Activated naive CD4-positive, alpha-beta T cell treated with anti-CD3 and anti-CD28 coated beads for 36 hours (primary cell): ENCODE measurements around the gene TTC9C. TPM values are rescaled to one million over a fixed set of nuclear protein-coding genes. Genes with fewer than 3 reads are reported as not detected.
A peak's percentile ranks its signal among the peaks of the same experiment; 100 is the strongest.
"Not testable (repeated sequence)": the region's sequence is repeated elsewhere in the genome, so short reads cannot be mapped to it uniquely, and the experiment has no call there.

Experiments used
- CTCF ChIA-PET: fragments of 350-600 bp; sonication (Branson Sonifier 250); formaldehyde crosslinking; loops from one replicate; lab custom pipeline; 2021; ENCODE audit warnings: antibody characterized with exemption; lab: Charles Lee
- DNase-seq: peaks from one replicate; pipeline ENCODE4 v3.0.0-alpha.2; 2020
- H3K27ac Mint-ChIP-seq: one replicate; pipeline ENCODE4 v1.8.0; 2021; ENCODE audit warnings: mild to moderate bottlenecking, mixed read lengths
- H3K27me3 Mint-ChIP-seq: one replicate; pipeline ENCODE4 v1.8.0; 2021; ENCODE audit warnings: low read depth, mixed read lengths
- H3K36me3 Mint-ChIP-seq: one replicate; pipeline ENCODE4 v1.8.0; 2021; ENCODE audit warnings: low read depth, mixed read lengths
- H3K4me1 Mint-ChIP-seq: one replicate; pipeline ENCODE4 v1.8.0; 2021; ENCODE audit warnings: low read depth, mixed read lengths
- H3K4me3 Mint-ChIP-seq: one replicate; pipeline ENCODE4 v1.8.0; 2021; ENCODE audit warnings: mild to moderate bottlenecking, moderate library complexity, mixed read lengths
- H3K9me3 Mint-ChIP-seq: one replicate; pipeline ENCODE4 v1.8.0; 2021; ENCODE audit warnings: mixed read lengths
- intact Hi-C: fragments of 100-400 bp; cut with micrococcal nuclease; formaldehyde crosslinking; loops from one replicate; pipeline ENCODE4 v1.15.1; 2023
- total RNA-seq, 2 experiments: library from RNA; stranded (reverse); gene quantifications; one replicate each; pipeline ENCODE4 v1.2.3, GENCODE V29; 2021

TTC9C gene
- total RNA-seq, 2 experiments from 2014 or later: 46.6 to 49.5 TPM

- no peak for DNase-seq
- Mint-ChIP-seq H3K4me1 (peaks cover 15% of the 10 kb centered on the region), H3K4me3 (no peak overlapping the region), H3K36me3 (peaks cover 14% of the 10 kb centered on the region), H3K9me3 (no peaks in the 10 kb centered on the region), H3K27ac (no peak overlapping the region), H3K27me3 (no peaks in the 10 kb centered on the region)
- intact Hi-C loops: no loop called here
- CTCF ChIA-PET: no interaction called here
Measured at GRCh38 chr11:62702246-62702645, 26.0 kb upstream of the TTC9C start.

- H3K9me3 Mint-ChIP-seq, intact Hi-C loops, DNase-seq, H3K4me3 Mint-ChIP-seq, H3K27me3 Mint-ChIP-seq, H3K27ac Mint-ChIP-seq: not testable (repeated sequence)
- CTCF ChIA-PET: interaction anchor here (3.8 kb wide), 1 partner anchor 23 kb away, joined by 17 read pairs; no protein-coding TSS in a partner anchor
- Mint-ChIP-seq H3K36me3 (peaks cover 13% of the 10 kb centered on the region), H3K4me1 (peaks cover 30% of the 10 kb centered on the region)
Measured at GRCh38 chr11:62703921-62704320, 24.4 kb upstream of the TTC9C start.

GRCh38 chr11:62705413-62705812 lies 22.9 kb upstream of the TTC9C start:
- CTCF ChIA-PET: interaction anchor here (1.2 to 4.5 kb wide), 3 partner anchors 11 to 94 kb away, joined by 3 to 25 read pairs (median 17); no protein-coding TSS in a partner anchor

GRCh38 chr11:62705880-62706849 lies 22.1 kb upstream of the TTC9C start:
- CTCF ChIA-PET: interaction anchor here (1.2 to 4.5 kb wide), 3 partner anchors 12 to 95 kb away, joined by 3 to 25 read pairs (median 17); no protein-coding TSS in a partner anchor
- Mint-ChIP-seq H3K27ac (peak overlapping the region; percentile 24), H3K36me3 (peaks cover 29% of the 10 kb centered on the region), H3K4me1 (peaks cover 40% of the 10 kb centered on the region), H3K27me3 (no peaks in the 10 kb centered on the region), H3K4me3 (peak overlapping the region; percentile 88), H3K9me3 (no peaks in the 10 kb centered on the region)
- peak; percentile 95 for DNase-seq
- intact Hi-C loops: loop anchor here (1.0 kb wide), 1 partner anchor 115 kb away; the partner anchor contains the start of gene TUT1

More at GRCh38 chr11:62705413-62705812, 22.9 kb upstream of the TTC9C start:
- peaks cover 25% of the 10 kb centered on the region for H3K36me3 Mint-ChIP-seq
- H3K27ac Mint-ChIP-seq: no peak overlapping the region
- DNase-seq: no peak
- intact Hi-C loops: no loop called here
- H3K27me3 Mint-ChIP-seq: no peaks in the 10 kb centered on the region
- H3K4me1 Mint-ChIP-seq: peaks cover 36% of the 10 kb centered on the region
- no peaks in the 10 kb centered on the region for H3K9me3 Mint-ChIP-seq
- peak overlapping the region; percentile 88 for H3K4me3 Mint-ChIP-seq

GRCh38 chr11:62706850-62707247 lies 21.4 kb upstream of the TTC9C start:
- DNase-seq: no peak
- peak overlapping the region; percentile 52 for H3K4me3 Mint-ChIP-seq
- intact Hi-C loops: loop anchor here (1.0 kb wide), 1 partner anchor 116 kb away; the partner anchor contains the start of gene TUT1
- H3K27me3 Mint-ChIP-seq: no peaks in the 10 kb centered on the region
- CTCF ChIA-PET: interaction anchor here (0.7 to 4.5 kb wide), 2 partner anchors 12 to 282 kb away, joined by 3 to 25 read pairs; no protein-coding TSS in a partner anchor
- H3K4me1 Mint-ChIP-seq: peaks cover 40% of the 10 kb centered on the region
- H3K9me3 Mint-ChIP-seq: no peaks in the 10 kb centered on the region
- peaks cover 27% of the 10 kb centered on the region for H3K36me3 Mint-ChIP-seq
- H3K27ac Mint-ChIP-seq: no peak overlapping the region

- Mint-ChIP-seq H3K9me3 (no peaks in the 10 kb centered on the region), H3K27ac (peak within 1 kb of the TSS; percentile 96)
Measured at GRCh38 chr11:62707277-62707861, 20.9 kb upstream of the TTC9C start, which contains the start of the genes BSCL2 and GNG3. Gene BSCL2, minus strand, starts transcription at chr11:62707424. Its CDS starts 229 bp downstream, at chr11:62707195. Gene GNG3, plus strand, starts transcription at chr11:62707676. Its CDS starts 620 bp downstream, at chr11:62708296.

GRCh38 chr11:62708392-62708791 lies 19.9 kb upstream of the TTC9C start:
- H3K4me1 Mint-ChIP-seq: peaks cover 54% of the 10 kb centered on the region
- H3K9me3 Mint-ChIP-seq: no peaks in the 10 kb centered on the region
- peak overlapping the region; percentile 93 for H3K4me3 Mint-ChIP-seq
- CTCF ChIA-PET: interaction anchor here (0.7 to 4.5 kb wide), 4 partner anchors 14 to 117 kb away, joined by 3 to 25 read pairs (median 5); partner anchors contain the start of gene TUT1
- peak overlapping the region; percentile 96 for H3K27ac Mint-ChIP-seq
- DNase-seq: no peak
- H3K27me3 Mint-ChIP-seq: no peaks in the 10 kb centered on the region
- H3K36me3 Mint-ChIP-seq: peaks cover 32% of the 10 kb centered on the region
- intact Hi-C loops: loop anchor here (2.0 kb wide), 1 partner anchor 44 kb away; the partner anchor contains the start of genes C11orf98 and CSKMT

More at GRCh38 chr11:62707277-62707861, 20.9 kb upstream of the TTC9C start, which contains the start of the genes BSCL2 and GNG3:
- CTCF ChIA-PET: interaction anchor here (0.6 to 4.5 kb wide), 4 partner anchors 13 to 283 kb away, joined by 3 to 25 read pairs (median 3); no protein-coding TSS in a partner anchor
- peaks cover 44% of the 10 kb centered on the region for H3K4me1 Mint-ChIP-seq
- no peaks in the 10 kb centered on the region for H3K27me3 Mint-ChIP-seq
- DNase-seq: peak; percentile 30
- intact Hi-C loops: no loop called here
- peak within 1 kb of the TSS; percentile 93 for H3K4me3 Mint-ChIP-seq
- H3K36me3 Mint-ChIP-seq: peaks cover 28% of the 10 kb centered on the region

- Mint-ChIP-seq H3K27me3 (no peaks in the 10 kb centered on the region), H3K4me1 (peaks cover 58% of the 10 kb centered on the region), H3K27ac (peak overlapping the region; percentile 96), H3K36me3 (peaks cover 34% of the 10 kb centered on the region), H3K9me3 (no peaks in the 10 kb centered on the region), H3K4me3 (peak overlapping the region; percentile 93)
- peak; percentile 60 for DNase-seq
- CTCF ChIA-PET: interaction anchor here (1.5 to 4.5 kb wide), 3 partner anchors 14 to 117 kb away, joined by 4 to 25 read pairs (median 6); partner anchors contain the start of gene TUT1
- intact Hi-C loops: loop anchor here (1.0 to 2.0 kb wide), 9 partner anchors 19 to 173 kb away; partner anchors contain the start of genes C11orf98, CSKMT, GANAB and HNRNPUL2
Measured at GRCh38 chr11:62708793-62709192, 19.5 kb upstream of the TTC9C start.

GRCh38 chr11:62709247-62710000 lies 18.9 kb upstream of the TTC9C start:
- Mint-ChIP-seq H3K36me3 (peaks cover 34% of the 10 kb centered on the region), H3K4me3 (peak overlapping the region; percentile 93), H3K27me3 (no peaks in the 10 kb centered on the region), H3K9me3 (no peaks in the 10 kb centered on the region), H3K4me1 (peaks cover 63% of the 10 kb centered on the region), H3K27ac (peak overlapping the region; percentile 96)
- CTCF ChIA-PET: interaction anchor here (1.5 to 4.5 kb wide), 3 partner anchors 15 to 118 kb away, joined by 4 to 25 read pairs (median 6); partner anchors contain the start of gene TUT1
- DNase-seq: peak; percentile 99
- intact Hi-C loops: loop anchor here (1.0 to 2.0 kb wide), 9 partner anchors 18 to 172 kb away; partner anchors contain the start of genes C11orf98, CSKMT, GANAB and HNRNPUL2

- Mint-ChIP-seq H3K36me3 (peaks cover 34% of the 10 kb centered on the region), H3K27me3 (no peaks in the 10 kb centered on the region), H3K27ac (peak overlapping the region; percentile 96), H3K4me3 (peak overlapping the region; percentile 93), H3K4me1 (peaks cover 66% of the 10 kb centered on the region), H3K9me3 (no peaks in the 10 kb centered on the region)
- CTCF ChIA-PET: interaction anchor here (1.5 kb wide), 1 partner anchor 29 kb away, joined by 6 read pairs; no protein-coding TSS in a partner anchor
- intact Hi-C loops: no loop called here
- DNase-seq: peak; percentile 25
Measured at GRCh38 chr11:62710001-62710345, 18.3 kb upstream of the TTC9C start.
